ENCODE results near the gene ZNF783. TPM values are rescaled to one million over a fixed set of nuclear protein-coding genes. Genes with fewer than 3 reads are reported as not detected.

Gene ZNF783
- polyA plus RNA-seq, 6 donors from 2014 or later, result 1.3 to 9.2 (median 6.0) TPM

Other genes with a start within 250 kb of the ZNF783 start
- 100 to 1,000 TPM in 1 of 6 donors, 10 to 100 TPM in 5; 66.3 to 102 (median 78.2) TPM for gene PDIA4, start 233.7 kb upstream of the ZNF783 start, polyA plus RNA-seq (ENCODE audit: low read depth in 6 of 6)
- gene ZNF786, start 171.5 kb upstream of the ZNF783 start, polyA plus RNA-seq (ENCODE audit: low read depth in 6 of 6), result 10 to 100 TPM in 1 of 6 donors, 1 to 10 TPM in 5; 3.6 to 15.1 (median 6.3) TPM
- gene ZNF425, start 135.9 kb upstream of the ZNF783 start, polyA plus RNA-seq (ENCODE audit: low read depth in 6 of 6), result 1 to 10 TPM in 3 of 6 donors, under 1 TPM in 2, not detected in 1; 0.70 to 1.9 (median 1.7) TPM
- 10 to 100 TPM in 2 of 6 donors, 1 to 10 TPM in 4; 7.2 to 21.7 (median 9.3) TPM for gene ZNF398, start 114.7 kb upstream of the ZNF783 start, polyA plus RNA-seq (ENCODE audit: low read depth in 6 of 6)
- 1 to 10 TPM in 2 of 6 donors, under 1 TPM in 3, not detected in 1; 0.94 to 1.6 (median 0.98) TPM for gene ZNF282, start 66.7 kb upstream of the ZNF783 start, polyA plus RNA-seq (ENCODE audit: low read depth in 6 of 6)
- gene ZNF212, start 22.5 kb upstream of the ZNF783 start, polyA plus RNA-seq (ENCODE audit: low read depth in 6 of 6), result 10 to 100 TPM in 1 of 6 donors, 1 to 10 TPM in 5; 1.8 to 10.3 (median 5.5) TPM
- 1 to 10 TPM in 5 of 6 donors, under 1 TPM in 1; 0.28 to 2.4 (median 1.3) TPM for gene ZNF777, start 198.9 kb downstream of the ZNF783 start, polyA plus RNA-seq (ENCODE audit: low read depth in 6 of 6)
- gene ZNF746, start 235.6 kb downstream of the ZNF783 start, polyA plus RNA-seq (ENCODE audit: low read depth in 6 of 6), result 10 to 100 TPM in 3 of 6 donors, 1 to 10 TPM in 2, under 1 TPM in 1; 0.20 to 13.1 (median 9.6) TPM